Regular cardiac myocyte (primary cell): ENCODE data around the gene RENBP. TPM values are rescaled to one million over a fixed set of nuclear protein-coding genes. Genes with fewer than 3 reads are reported as not detected.

Experiments
- total RNA-seq: library from RNA; depleted of rRNA; stranded (reverse); fragments of >200 nt; gene quantifications from 2 replicates; pipeline ENCODE4 v1.2.3, GENCODE V29; 2014

Gene RENBP
- total RNA-seq, result 2.3 and 13.2 TPM in 2 replicates

GRCh38 chrX:153944140-153944799 is at the start of gene RENBP:
RENBP (minus strand) TSS chrX:153944643; CDS start chrX:153944610, 33 bp downstream.

GRCh38 chrX:153972368-153973126 is 28.1 kb upstream of the RENBP start, which contains the start of gene TMEM187:
TMEM187 (plus strand) TSS chrX:153972754; CDS start chrX:153982063, 9,309 bp downstream.

GRCh38 chrX:153971450-153972367 is 27.3 kb upstream of the RENBP start, which contains the start of gene HCFC1:
HCFC1 (minus strand) TSS chrX:153971818; CDS start chrX:153970840, 978 bp downstream.

GRCh38 chrX:153934762-153935325 is 9.6 kb downstream of the RENBP start, which contains the start of gene NAA10:
NAA10 (minus strand) TSS chrX:153935037; CDS start chrX:153934904, 133 bp downstream.

GRCh38 chrX:153925739-153926551 is 18.5 kb downstream of the RENBP start, which contains the start of gene ARHGAP4:
ARHGAP4 (minus strand) TSS chrX:153926264; CDS start chrX:153926202, 62 bp downstream.

GRCh38 chrX:153903991-153904957 is 40.2 kb downstream of the RENBP start, which contains the start of gene AVPR2:
AVPR2 (plus strand) TSS chrX:153904673; CDS start chrX:153905146, 473 bp downstream.

GRCh38 chrX:153885968-153886903 is 58.2 kb downstream of the RENBP start, which contains the start of gene L1CAM:
L1CAM (minus strand) TSS chrX:153886173; CDS start chrX:153875836, 10,337 bp downstream.

Other genes with a start within 250 kb of the RENBP start
- gene BCAP31, start 220.3 kb downstream of the RENBP start, total RNA-seq, result 240 and 278 TPM in 2 replicates
- 11.0 and 11.1 TPM in 2 replicates for gene ABCD1, start 219.8 kb downstream of the RENBP start, total RNA-seq
- 4.2 and 6.5 TPM in 2 replicates for gene PLXNB3, start 180.4 kb downstream of the RENBP start, total RNA-seq
- gene SRPK3, start 163.6 kb downstream of the RENBP start, total RNA-seq, result 0.58 and 0.85 TPM in 2 replicates
- gene IDH3G, start 150.3 kb downstream of the RENBP start, total RNA-seq, result 26.5 and 52.0 TPM in 2 replicates
- gene SSR4, start 150.0 kb downstream of the RENBP start, total RNA-seq, result 92.6 and 162 TPM in 2 replicates
- 0.19 and 0.56 TPM in 2 replicates for gene PDZD4, start 114.1 kb downstream of the RENBP start, total RNA-seq
- 1.9 and 3.7 TPM in 2 replicates for gene L1CAM, start 58.5 kb downstream of the RENBP start, total RNA-seq
- gene AVPR2, start 40.0 kb downstream of the RENBP start, total RNA-seq, result not detected in 2 replicates
- gene ARHGAP4, start 18.4 kb downstream of the RENBP start, total RNA-seq, result 0.38 and 0.85 TPM in 2 replicates
- gene NAA10, start 9.6 kb downstream of the RENBP start, total RNA-seq, result 47.6 and 120 TPM in 2 replicates
- gene HCFC1, start 27.2 kb upstream of the RENBP start, total RNA-seq, result 7.9 and 13.4 TPM in 2 replicates
- 4.0 and 6.8 TPM in 2 replicates for gene TMEM187, start 28.1 kb upstream of the RENBP start, total RNA-seq
- gene IRAK1, start 75.3 kb upstream of the RENBP start, total RNA-seq, result 74.4 and 108 TPM in 2 replicates
- gene MECP2, start 153.1 kb upstream of the RENBP start, total RNA-seq, result 15.3 and 27.6 TPM in 2 replicates
- not detected in 2 replicates for gene OPN1LW, start 199.6 kb upstream of the RENBP start, total RNA-seq
- gene OPN1MW, start 238.0 kb upstream of the RENBP start, total RNA-seq, result not detected in 2 replicates